HG03064 (cell line): ENCODE measurements around the gene GEMIN8.

Experiments used
- ATAC-seq: cut with Tn5 transposase; IDR thresholded peaks from one replicate; pipeline ENCODE4 v1.9.1; 2021; ENCODE audit warnings: low read depth; ENCODE audit not compliant: unreplicated experiment

The GEMIN8 gene

GRCh38 chrX:14017399-14017798 is 12.3 kb downstream of the GEMIN8 start:
- no peak for ATAC-seq

GRCh38 chrX:14015941-14016340 is 13.8 kb downstream of the GEMIN8 start:
- no peak for ATAC-seq

- no peak for ATAC-seq
These were observed 14.4 kb downstream of the GEMIN8 start for GRCh38 chrX:14015294-14015693.

GRCh38 chrX:14014526-14014925 is 15.2 kb downstream of the GEMIN8 start:
- no peak for ATAC-seq

- no peak for ATAC-seq
These were observed 16.6 kb downstream of the GEMIN8 start for GRCh38 chrX:14013054-14013453.

GRCh38 chrX:14010566-14010965 is 19.1 kb downstream of the GEMIN8 start:
- no peak for ATAC-seq

GRCh38 chrX:14006540-14006939 is 23.2 kb downstream of the GEMIN8 start:
- no peak for ATAC-seq

GRCh38 chrX:14003876-14004425 is 25.7 kb downstream of the GEMIN8 start:
- no peak for ATAC-seq

- ATAC-seq: no peak
These were observed 26.7 kb downstream of the GEMIN8 start for GRCh38 chrX:14003028-14003427.

- no peak for ATAC-seq
These were observed 33.0 kb downstream of the GEMIN8 start for GRCh38 chrX:13996650-13997049.

- ATAC-seq: no peak
These were observed 35.1 kb downstream of the GEMIN8 start for GRCh38 chrX:13994536-13995080.

GRCh38 chrX:13994104-13994503 is 35.6 kb downstream of the GEMIN8 start:
- no peak for ATAC-seq

- ATAC-seq: no peak
These were observed 39.4 kb downstream of the GEMIN8 start for GRCh38 chrX:13990126-13990800.

- ATAC-seq: peak; percentile 88
These were observed 43.8 kb downstream of the GEMIN8 start for GRCh38 chrX:13985697-13986435.

GRCh38 chrX:13983734-13984133 is 46.0 kb downstream of the GEMIN8 start:
- no peak for ATAC-seq

- no peak for ATAC-seq
These were observed 61.5 kb downstream of the GEMIN8 start for GRCh38 chrX:13968198-13968597.

- ATAC-seq: no peak
These were observed 62.1 kb downstream of the GEMIN8 start for GRCh38 chrX:13967636-13968035.

- ATAC-seq: no peak
These were observed 62.9 kb downstream of the GEMIN8 start for GRCh38 chrX:13966793-13967125.

GRCh38 chrX:13966071-13966792 is 63.5 kb downstream of the GEMIN8 start:
- ATAC-seq: no peak

GRCh38 chrX:13965531-13965930 is 64.2 kb downstream of the GEMIN8 start:
- ATAC-seq: no peak

GRCh38 chrX:13956998-13957397 is 72.7 kb downstream of the GEMIN8 start:
- no peak for ATAC-seq
